Measurements from ENCODE around the gene METTL9.
"Not testable (repeated sequence)": the region's sequence is repeated elsewhere in the genome, so short reads cannot be mapped to it uniquely, and the experiment has no call there.

The METTL9 gene

GRCh38 chr16:21639493-21639892, 40.1 kb downstream of the METTL9 start:
- DNase-seq, result no peak

DNA sequence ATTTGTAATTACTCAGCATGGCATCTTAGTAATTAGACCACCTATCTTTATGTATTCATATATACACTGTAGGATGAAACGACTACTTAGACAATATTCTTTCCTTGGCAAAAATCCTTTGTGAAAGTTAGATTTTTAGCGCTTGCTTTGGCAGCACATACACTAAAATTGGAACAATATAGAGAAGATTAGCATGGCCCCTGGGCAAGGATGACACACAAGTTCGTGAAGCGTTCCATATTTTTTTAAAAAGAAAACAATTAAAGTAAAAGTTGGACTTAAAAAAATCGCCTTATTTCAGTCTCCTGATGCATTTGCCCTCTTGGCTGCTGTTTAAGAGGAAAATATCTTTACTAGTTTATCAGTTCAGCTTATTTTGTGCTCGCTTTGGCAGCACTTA, 42.5 kb downstream of the METTL9 start:
- no peak for DNase-seq

- no peak for DNase-seq
These were observed 43.5 kb downstream of the METTL9 start for GRCh38 chr16:21642861-21643260.

DNA sequence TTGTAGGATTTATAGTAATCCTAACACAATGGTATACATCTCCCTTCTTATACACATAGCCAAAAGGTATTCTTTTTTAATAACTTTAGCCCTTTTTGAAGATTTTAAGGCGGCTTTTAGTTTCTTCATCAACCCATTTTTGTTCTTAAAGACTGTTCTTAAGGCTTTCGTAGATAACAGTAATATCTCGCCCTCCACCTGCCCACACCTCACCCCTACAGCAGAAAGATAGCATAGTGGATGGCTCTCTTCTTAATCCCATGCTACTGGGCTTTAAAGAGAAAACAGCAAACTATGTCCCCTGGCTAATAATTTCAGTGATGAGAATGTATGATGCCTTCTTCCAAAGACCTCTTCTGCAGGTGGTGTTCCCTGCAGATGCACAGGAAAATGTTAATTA, 44.4 kb downstream of the METTL9 start:
- DNase-seq, result no peak

DNA sequence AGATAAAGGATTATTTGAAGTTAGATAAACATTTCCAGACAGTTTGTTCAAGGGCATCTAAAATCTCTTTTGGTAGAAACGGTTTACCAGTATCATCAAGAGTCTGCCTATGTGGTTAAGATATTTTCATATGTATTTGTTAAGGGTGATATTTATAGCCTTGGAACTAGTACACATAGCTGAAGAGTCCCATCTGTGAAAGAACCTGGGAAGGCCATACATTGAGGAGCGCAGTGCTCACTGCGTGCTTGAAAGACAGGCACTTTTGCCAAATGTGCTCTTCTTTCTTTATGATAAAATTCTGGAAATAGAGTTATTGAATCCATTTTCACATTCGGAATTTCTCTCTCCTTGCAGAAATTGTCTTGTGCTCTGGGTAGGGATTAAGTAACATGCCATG, 45.3 kb downstream of the METTL9 start:
- DNase-seq, result no peak

DNA sequence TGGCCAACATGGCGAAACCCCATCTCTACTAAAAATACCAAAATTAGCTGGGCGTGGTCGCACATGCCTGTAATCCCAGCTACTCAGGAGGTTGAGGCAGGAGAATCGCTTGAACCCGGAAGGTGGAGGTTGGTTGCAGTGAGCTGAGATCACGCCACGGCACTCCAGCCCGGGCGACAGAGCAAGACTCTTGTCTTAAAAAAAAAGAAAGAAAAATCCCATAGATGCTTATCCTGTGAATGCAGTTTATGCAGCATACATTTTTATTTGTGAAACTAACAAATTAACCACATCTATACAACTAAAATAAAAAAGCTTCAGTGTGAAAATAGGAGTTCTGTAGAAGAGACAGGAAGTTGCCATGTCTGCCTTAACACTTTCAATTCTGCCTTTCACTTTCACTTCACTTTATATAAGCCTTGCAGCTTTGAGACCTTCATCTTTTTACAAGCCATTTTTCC, 45.9 kb downstream of the METTL9 start:
- peak; percentile 18 for DNase-seq

DNA sequence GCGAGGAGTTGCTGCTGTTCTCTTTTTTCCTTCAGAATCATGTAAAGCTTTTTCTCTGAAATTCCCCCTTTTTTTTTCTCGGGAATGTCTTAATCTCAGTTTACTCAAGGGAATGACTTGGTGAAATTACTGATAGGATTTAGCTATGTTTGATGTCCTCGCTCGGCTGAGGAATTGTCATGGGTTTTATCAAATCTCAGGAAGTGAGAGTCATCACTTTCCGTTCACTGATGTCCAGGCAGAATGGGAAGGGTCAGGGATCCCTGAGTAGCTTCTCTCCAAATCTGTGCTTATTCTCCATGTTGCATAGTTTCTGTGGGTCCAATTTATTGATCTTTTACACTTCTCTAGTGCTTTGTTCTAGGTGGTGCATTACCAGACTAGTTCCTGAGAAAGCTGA, 46.7 kb downstream of the METTL9 start:
- no peak for DNase-seq

GRCh38 chr16:21646721-21647561, 47.6 kb downstream of the METTL9 start:
- DNase-seq, result no peak

GRCh38 chr16:21647562-21648164, 48.3 kb downstream of the METTL9 start:
- DNase-seq, result no peak

DNA sequence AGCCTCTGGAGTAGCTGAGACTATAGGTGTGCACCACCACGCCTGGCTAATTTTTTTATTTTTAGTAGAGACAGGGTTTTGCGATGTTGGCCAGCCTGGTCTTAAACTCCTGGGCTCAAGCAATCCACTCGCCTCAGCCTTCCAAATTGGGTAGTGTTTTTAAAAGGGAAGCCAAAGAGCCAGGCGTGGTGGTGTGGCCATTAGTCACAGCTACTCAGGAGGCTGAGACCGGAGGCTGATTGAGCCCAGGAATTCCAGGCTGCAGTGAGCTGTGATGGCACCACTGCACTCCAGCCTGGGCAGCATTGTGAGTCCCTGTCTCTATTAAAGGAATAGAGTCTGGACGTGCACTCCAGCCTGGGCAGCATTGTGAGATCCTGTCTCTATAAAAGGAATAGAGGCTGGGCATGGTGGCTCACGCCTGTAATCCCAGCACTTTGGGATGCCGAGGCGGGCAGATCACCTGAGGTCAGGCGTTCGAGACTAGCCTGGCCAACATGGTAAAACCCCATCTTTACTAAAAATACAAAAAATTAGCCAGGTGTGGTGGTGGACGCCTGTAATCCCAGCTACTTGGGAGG, 50.5 kb downstream of the METTL9 start:
- DNase-seq, result not testable (repeated sequence)

- no peak for DNase-seq
These were observed 51.1 kb downstream of the METTL9 start for GRCh38 chr16:21650521-21650920.

DNA sequence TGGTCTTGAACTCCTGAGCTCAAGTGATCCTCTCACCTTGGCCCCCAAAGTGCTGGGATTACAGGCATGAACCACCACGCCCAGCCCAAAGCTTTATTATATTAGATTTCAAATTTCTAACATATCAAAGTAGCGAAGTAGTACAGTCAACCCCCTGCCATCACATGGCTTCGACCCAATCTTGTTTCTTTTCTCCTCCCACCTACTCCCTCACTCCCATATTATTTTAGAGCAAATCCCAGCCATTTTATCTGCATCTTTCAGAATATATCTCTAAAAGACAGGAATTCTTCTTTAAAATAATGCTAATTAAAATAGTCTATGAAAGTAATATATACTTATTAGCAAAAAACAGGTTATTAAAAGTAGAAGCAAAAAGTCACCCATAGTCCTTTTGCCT, 52.1 kb downstream of the METTL9 start:
- no peak for DNase-seq

DNA sequence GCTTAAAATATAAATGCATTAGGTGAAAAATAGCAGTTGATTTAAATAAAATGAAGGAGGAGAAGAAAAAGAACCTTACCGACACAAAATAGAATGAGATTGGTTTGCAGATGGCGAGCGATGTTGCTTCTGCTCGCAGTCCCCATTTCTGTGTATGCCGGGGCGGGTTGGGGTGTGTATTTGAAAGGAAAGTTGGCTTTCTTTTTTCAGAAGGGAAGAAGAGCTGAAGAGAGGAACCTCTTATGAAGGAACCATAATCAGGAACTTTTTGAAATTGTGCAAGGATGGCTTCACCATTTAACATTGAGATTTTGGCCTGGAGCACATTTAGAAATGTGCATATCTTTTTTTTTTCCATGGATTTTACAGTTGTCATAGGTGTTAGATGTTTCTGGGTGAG, 53.1 kb downstream of the METTL9 start, which contains the start of gene IGSF6:
IGSF6 (minus strand) TSS at position 156 of the 400 bp plus-strand sequence; CDS start at position 146, 10 bp downstream.
- DNase-seq, result no peak

- no peak for DNase-seq
These were observed 54.2 kb downstream of the METTL9 start for GRCh38 chr16:21653571-21653970.

- DNase-seq, result no peak
These were observed 55.1 kb downstream of the METTL9 start for GRCh38 chr16:21654466-21654865.

GRCh38 chr16:21654881-21655280, 55.5 kb downstream of the METTL9 start:
- no peak for DNase-seq

- DNase-seq, result peak; percentile 19
These were observed 57.7 kb downstream of the METTL9 start for GRCh38 chr16:21656795-21657768.

DNA sequence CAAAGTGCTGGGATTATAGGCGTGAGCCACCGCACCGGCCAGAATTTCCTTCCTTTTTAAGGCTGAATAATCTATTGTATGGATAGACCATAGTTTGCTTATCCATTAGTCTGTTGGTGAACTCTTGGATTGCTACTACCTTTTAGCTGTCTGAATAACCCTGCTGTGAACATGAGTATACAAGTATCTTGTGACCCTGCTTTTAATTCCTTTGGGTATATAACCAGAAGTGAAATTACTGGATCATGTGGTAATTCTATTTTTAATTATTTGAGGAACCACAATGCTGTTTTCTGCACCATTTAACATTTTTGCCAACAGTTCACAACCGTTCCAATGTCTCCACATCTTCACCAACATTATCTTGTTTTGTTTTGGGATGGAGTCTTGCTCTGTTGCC, 59.7 kb downstream of the METTL9 start:
- no peak for DNase-seq

GRCh38 chr16:21663889-21664647, 64.7 kb downstream of the METTL9 start, which contains the start of gene OTOA:
Gene OTOA (plus strand): TSS chr16:21663968. CDS start chr16:21678515, 14,547 bp downstream.
- no peak for DNase-seq

GRCh38 chr16:21664801-21665492, 65.6 kb downstream of the METTL9 start:
- no peak for DNase-seq

GRCh38 chr16:21666772-21667171, 67.4 kb downstream of the METTL9 start:
- no peak for DNase-seq
